ENCODE measurements around the gene WDFY2.

DNA sequence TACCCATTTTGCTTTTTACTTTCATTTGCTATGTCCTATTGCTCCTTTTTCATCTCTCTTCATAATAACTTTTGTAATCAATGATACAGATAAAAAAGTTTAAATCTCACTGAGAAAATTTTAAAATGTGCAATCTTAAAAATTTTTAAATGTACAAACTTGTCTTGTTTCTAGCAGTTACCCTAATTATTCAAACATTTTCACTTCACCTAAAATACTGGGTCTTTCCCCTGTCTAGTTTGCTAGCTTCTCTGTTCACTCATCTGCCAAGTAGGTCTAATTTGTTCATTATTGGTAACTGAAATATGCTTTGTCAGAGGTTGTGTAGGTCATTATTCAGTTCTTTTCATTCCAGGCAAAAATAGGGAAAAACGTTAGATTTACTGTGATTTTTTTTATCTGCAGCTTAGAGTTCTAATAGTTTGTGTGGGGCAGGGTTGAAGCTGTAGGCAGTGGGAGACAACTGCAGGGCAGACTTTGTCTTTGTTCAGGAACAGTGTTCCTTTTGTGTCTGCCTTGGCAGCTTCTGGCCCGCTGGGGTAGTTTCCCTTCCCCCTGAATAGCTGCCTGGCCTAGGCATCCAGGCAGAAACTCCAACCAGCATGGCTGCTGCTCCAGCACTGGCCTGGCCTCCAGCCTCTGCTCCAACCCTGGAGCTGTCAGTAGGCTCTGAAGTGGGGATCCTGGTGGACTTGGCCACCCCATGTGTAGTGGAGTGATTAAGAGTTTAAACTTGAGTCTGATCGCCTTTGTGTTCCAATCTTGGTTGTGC, 48.5 kb downstream of the WDFY2 start:
- TF ChIP-seq, protein P1, sequence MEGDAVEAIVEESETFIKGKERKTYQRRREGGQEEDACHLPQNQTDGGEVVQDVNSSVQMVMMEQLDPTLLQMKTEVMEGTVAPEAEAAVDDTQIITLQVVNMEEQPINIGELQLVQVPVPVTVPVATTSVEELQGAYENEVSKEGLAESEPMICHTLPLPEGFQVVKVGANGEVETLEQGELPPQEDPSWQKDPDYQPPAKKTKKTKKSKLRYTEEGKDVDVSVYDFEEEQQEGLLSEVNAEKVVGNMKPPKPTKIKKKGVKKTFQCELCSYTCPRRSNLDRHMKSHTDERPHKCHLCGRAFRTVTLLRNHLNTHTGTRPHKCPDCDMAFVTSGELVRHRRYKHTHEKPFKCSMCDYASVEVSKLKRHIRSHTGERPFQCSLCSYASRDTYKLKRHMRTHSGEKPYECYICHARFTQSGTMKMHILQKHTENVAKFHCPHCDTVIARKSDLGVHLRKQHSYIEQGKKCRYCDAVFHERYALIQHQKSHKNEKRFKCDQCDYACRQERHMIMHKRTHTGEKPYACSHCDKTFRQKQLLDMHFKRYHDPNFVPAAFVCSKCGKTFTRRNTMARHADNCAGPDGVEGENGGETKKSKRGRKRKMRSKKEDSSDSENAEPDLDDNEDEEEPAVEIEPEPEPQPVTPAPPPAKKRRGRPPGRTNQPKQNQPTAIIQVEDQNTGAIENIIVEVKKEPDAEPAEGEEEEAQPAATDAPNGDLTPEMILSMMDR (IDR thresholded peaks at IDR 0.05) = no peak
- no peak for TF ChIP-seq POLR2A (IDR thresholded peaks at IDR 0.05)
